Lung (tissue), 12 donors: ENCODE results near the gene ASIC4. TPM values are rescaled to one million over a fixed set of nuclear protein-coding genes. Genes with fewer than 3 reads are reported as not detected.

ENCODE experiments used
- ATAC-seq: fragments of 200-7000 bp; cut with Tn5 transposase; one replicate; pipeline ENCODE4 v1.9.1; 2020; ENCODE audit warnings: moderate number of reproducible peaks; ENCODE audit not compliant: insufficient read depth, low FRiP score
- DNase-seq, 3 donors: peaks; one replicate each; pipeline ENCODE4 v3.0.0-alpha.2; 2013 to 2017
- H3K27ac ChIP-seq, 2 donors: one replicate each; pipeline ENCODE4 v1.5.1; 2013; ENCODE audit warnings: mild to moderate bottlenecking in 2 of 2, moderate library complexity in 2 of 2, control low read depth in 1 of 2, inconsistent platforms in 1 of 2, low read depth in 1 of 2, low read length in 1 of 2
- H3K27me3 ChIP-seq, 3 donors: one replicate each; pipeline ENCODE4 v1.5.1; 2013; ENCODE audit warnings: low read length in 2 of 3; ENCODE audit not compliant: control insufficient read depth in 3 of 3, insufficient read depth in 3 of 3
- H3K36me3 ChIP-seq, 4 donors: one replicate each; pipeline ENCODE4 v1.5.1; 2013; ENCODE audit warnings: low read length in 4 of 4, mild to moderate bottlenecking in 1 of 4, moderate library complexity in 1 of 4; ENCODE audit not compliant: control insufficient read depth in 4 of 4, insufficient read depth in 4 of 4
- H3K4me1 ChIP-seq, 5 donors: one replicate each; pipeline ENCODE4 v1.5.1; 2013; ENCODE audit warnings: low read length in 5 of 5, mild to moderate bottlenecking in 2 of 5, moderate library complexity in 1 of 5; ENCODE audit not compliant: control insufficient read depth in 5 of 5, insufficient read depth in 5 of 5
- H3K4me3 ChIP-seq: one replicate; pipeline ENCODE4 v1.5.1; 2013; ENCODE audit warnings: mild to moderate bottlenecking, control low read depth, moderate library complexity
- H3K9ac ChIP-seq, 2 donors: one replicate each; pipeline ENCODE4 v1.5.1; 2013; ENCODE audit warnings: low read length in 2 of 2, control low read depth in 1 of 2; ENCODE audit not compliant: insufficient read depth in 1 of 2
- H3K9me3 ChIP-seq, 4 donors: one replicate each; pipeline ENCODE4 v1.5.1; 2013; ENCODE audit warnings: low read length in 3 of 4, mild to moderate bottlenecking in 1 of 4, moderate library complexity in 1 of 4; ENCODE audit not compliant: control insufficient read depth in 4 of 4, insufficient read depth in 3 of 4
- CTCF ChIP-seq: IDR thresholded peaks from 2 replicates; pipeline ENCODE4 v1.5.1; 2012; ENCODE audit warnings: mild to moderate bottlenecking; ENCODE audit errors: control extremely low read depth, extremely low read depth
- WGBS, 2 donors: extraction: QIAGEN DNeasy Blood & Tissue Kit; methylation state at CpG; one replicate each; pipeline ENCODE4 v1.1.7; 2013; 5-methylcytosine and 5-hydroxymethylcytosine counted together
- polyA plus RNA-seq, 2 donors: library from polyadenylated mRNA; stranded (reverse); fragments of 200-250 nt; gene quantifications; one replicate each; pipeline ENCODE4 v1.2.1, GENCODE V29; 2013
- total RNA-seq, 2 donors: library from RNA; depleted of rRNA in 1 of 2; stranded (reverse); fragments of >200 nt in 1 of 2; gene quantifications; one replicate each; pipeline ENCODE4 v1.2.1, GENCODE V29; 2014 to 2021
- donor health status: control.
- donor health status: control.
- donor health status: Bipolar disorder and iron deficiency.
- donor health status: healthy.
- donor health status: DM: yes; HTN: yes; CAD: no.

The ASIC4 gene
- total and polyA plus RNA-seq, 4 donors, result 0.02 to 0.43 (median 0.14) TPM

- Histone ChIP-seq H3K27ac (peak overlapping the region; percentile 83 to 95), H3K27me3 (no peaks in the 10 kb centered on the region), H3K9ac (peak overlapping the region in 1 of 2 donors; percentile 25), H3K36me3 (peaks cover 0 to 27% (median 17%) of the 10 kb centered on the region in 4 donors), H3K4me3 (peak overlapping the region; percentile 84), H3K9me3 (no peaks in the 10 kb centered on the region), H3K4me1 (peaks cover 0 to 16% (median 11%) of the 10 kb centered on the region in 5 donors)
- peak; percentile 48 for ATAC-seq
- TF ChIP-seq CTCF, result no peak
- DNase-seq, result peak; percentile 37 to 58 (median 48)
- 15 to 26% methylated on average over 74 to 95 of the region's 95 CpGs for WGBS, 2 donors
These were observed 56.1 kb downstream of the ASIC4 start for GRCh38 chr2:219570194-219570923.

GRCh38 chr2:219570924-219571310, 56.6 kb downstream of the ASIC4 start:
- whole genome bisulfite sequencing, 2 donors, result 0 to 1% methylated on average over 6 to 55 of the region's 55 CpGs
- Histone ChIP-seq H3K4me1 (peaks cover 0 to 18% (median 11%) of the 10 kb centered on the region in 5 donors), H3K27me3 (no peaks in the 10 kb centered on the region), H3K4me3 (peak overlapping the region; percentile 84), H3K36me3 (peaks cover 0 to 27% (median 14%) of the 10 kb centered on the region in 4 donors), H3K27ac (peak overlapping the region; percentile 83 to 95), H3K9ac (peak overlapping the region in 1 of 2 donors; percentile 25), H3K9me3 (no peaks in the 10 kb centered on the region)
- TF ChIP-seq CTCF, result no peak
- DNase-seq (peak in 1 of 3 donors; percentile 53), ATAC-seq (no peak)

DNA sequence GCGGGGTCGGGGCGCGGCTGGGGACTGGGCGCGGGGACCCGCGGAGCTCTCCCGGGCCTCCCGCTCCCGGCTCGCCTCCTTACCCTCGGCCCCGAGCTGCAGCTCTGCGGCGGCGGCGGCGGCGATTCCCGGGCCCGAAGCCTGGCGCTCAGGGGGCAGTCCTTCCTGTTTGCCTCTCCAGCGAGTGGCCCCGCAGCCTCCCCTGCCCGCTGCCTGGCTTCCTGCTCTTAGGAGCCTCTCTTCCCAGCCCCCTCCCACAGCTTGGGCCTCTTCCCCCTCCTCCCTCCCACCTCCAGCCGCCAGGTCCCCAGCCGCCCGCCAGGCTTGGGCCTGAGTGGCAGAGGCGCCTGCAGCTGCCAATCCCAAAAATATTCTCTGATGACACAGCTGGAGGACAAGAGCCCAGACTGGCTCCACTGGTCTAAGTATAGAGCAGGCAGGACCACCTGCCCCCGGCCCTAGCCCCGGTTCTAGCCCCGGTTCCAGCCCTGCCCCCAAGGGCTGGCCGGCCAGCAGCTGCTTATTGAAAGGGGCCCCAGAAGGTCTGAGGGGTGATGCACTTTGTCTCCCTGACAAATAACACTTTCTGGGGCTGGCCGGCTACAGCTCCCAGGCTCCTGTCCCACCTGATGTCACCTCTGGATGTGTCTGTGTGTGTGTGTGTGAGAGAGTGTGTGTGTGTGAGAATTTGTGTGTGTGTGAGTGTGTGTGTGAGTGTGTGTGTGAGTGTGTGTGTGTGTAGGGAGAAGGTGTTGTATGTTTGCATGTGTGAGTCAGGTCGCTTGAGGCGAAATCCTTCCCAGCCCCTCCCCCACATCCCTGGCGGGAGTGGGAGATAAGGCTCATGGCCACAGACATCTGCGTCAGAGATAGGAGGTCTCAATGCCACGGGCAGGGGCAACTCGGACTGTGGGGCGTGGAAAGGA, 57.3 kb downstream of the ASIC4 start, which contains the start of gene OBSL1:
Gene OBSL1 (minus strand): TSS at position 229 of the 926 bp plus-strand sequence. CDS start 307 bp downstream, outside the sequence.
- ATAC-seq (peak; percentile 67), DNase-seq (peak; percentile 88 to 93 (median 91))
- H3K27me3 ChIP-seq, result no peaks in the 10 kb centered on the region
- WGBS, 2 donors, result 9 to 23% methylated on average over 19 to 42 of the region's 42 CpGs
- peak within 1 kb of the TSS; percentile 84 for H3K4me3 ChIP-seq
- H3K4me1 ChIP-seq, result peaks cover 0 to 25% (median 11%) of the 10 kb centered on the region in 5 donors
- peak within 1 kb of the TSS; percentile 25 to 32 for H3K9ac ChIP-seq
- no peak for TF ChIP-seq CTCF
- peaks cover 0 to 23% (median 11%) of the 10 kb centered on the region in 4 donors for H3K36me3 ChIP-seq
- no peaks in the 10 kb centered on the region for H3K9me3 ChIP-seq
- H3K27ac ChIP-seq, result peak within 1 kb of the TSS; percentile 83 to 95
